WERI-Rb-1 (cell line): ENCODE data around the gene CDH4.

ENCODE experiments used
- DNase-seq: peaks from one replicate; pipeline ENCODE4 v3.0.0-alpha.2; 2020
- H3K27ac ChIP-seq: fragments of 250-450 bp; sonication (Bioruptor Pico); 2 replicates; pipeline ENCODE4 v1.5.1; 2020; ENCODE audit warnings: mild to moderate bottlenecking, moderate library complexity
- H3K27me3 ChIP-seq: fragments of 250-450 bp; sonication (Bioruptor Pico); 2 replicates; pipeline ENCODE4 v1.5.1; 2021; ENCODE audit warnings: mild to moderate bottlenecking, low read depth, moderate library complexity; ENCODE audit not compliant: insufficient read depth, severe bottlenecking
- H3K36me3 ChIP-seq: fragments of 250-450 bp; sonication (Bioruptor Pico); 2 replicates; pipeline ENCODE4 v1.5.1; 2020; ENCODE audit warnings: mild to moderate bottlenecking, moderate library complexity
- H3K4me3 ChIP-seq: 2 replicates; pipeline ENCODE4 v1.5.1; 2011; ENCODE audit warnings: low read depth, mild to moderate bottlenecking, control low read depth, low read length
- H3K9me3 ChIP-seq: fragments of 250-450 bp; sonication (Bioruptor Pico); 2 replicates; pipeline ENCODE4 v1.5.1; 2021; ENCODE audit warnings: mild to moderate bottlenecking, moderate library complexity; ENCODE audit not compliant: severe bottlenecking
- TF ChIP-seq, protein P1 (sequence below): IDR thresholded peaks from 2 replicates; pipeline ENCODE4 v1.5.1; 2011; ENCODE audit warnings: low read depth, mild to moderate bottlenecking, control low read depth, inconsistent platforms, low read length

CDH4 gene

GRCh38 chr20:61340157-61340556 is 88.1 kb downstream of the CDH4 start:
- TF ChIP-seq, protein P1, sequence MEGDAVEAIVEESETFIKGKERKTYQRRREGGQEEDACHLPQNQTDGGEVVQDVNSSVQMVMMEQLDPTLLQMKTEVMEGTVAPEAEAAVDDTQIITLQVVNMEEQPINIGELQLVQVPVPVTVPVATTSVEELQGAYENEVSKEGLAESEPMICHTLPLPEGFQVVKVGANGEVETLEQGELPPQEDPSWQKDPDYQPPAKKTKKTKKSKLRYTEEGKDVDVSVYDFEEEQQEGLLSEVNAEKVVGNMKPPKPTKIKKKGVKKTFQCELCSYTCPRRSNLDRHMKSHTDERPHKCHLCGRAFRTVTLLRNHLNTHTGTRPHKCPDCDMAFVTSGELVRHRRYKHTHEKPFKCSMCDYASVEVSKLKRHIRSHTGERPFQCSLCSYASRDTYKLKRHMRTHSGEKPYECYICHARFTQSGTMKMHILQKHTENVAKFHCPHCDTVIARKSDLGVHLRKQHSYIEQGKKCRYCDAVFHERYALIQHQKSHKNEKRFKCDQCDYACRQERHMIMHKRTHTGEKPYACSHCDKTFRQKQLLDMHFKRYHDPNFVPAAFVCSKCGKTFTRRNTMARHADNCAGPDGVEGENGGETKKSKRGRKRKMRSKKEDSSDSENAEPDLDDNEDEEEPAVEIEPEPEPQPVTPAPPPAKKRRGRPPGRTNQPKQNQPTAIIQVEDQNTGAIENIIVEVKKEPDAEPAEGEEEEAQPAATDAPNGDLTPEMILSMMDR = no peak
- peaks cover 75% of the 10 kb centered on the region for H3K27me3 ChIP-seq

GRCh38 chr20:61341605-61342004 is 89.5 kb downstream of the CDH4 start:
- no peak for DNase-seq
- Histone ChIP-seq H3K36me3 (no peaks in the 10 kb centered on the region), H3K27me3 (peaks cover 77% of the 10 kb centered on the region), H3K9me3 (no peaks in the 10 kb centered on the region), H3K27ac (no peak overlapping the region), H3K4me3 (no peak overlapping the region)
- TF ChIP-seq, protein P1 = no peak

More at GRCh38 chr20:61340157-61340556, 88.1 kb downstream of the CDH4 start:
- no peak overlapping the region for H3K27ac ChIP-seq
- no peak for DNase-seq
- no peaks in the 10 kb centered on the region for H3K36me3 ChIP-seq
- no peak overlapping the region for H3K4me3 ChIP-seq
- H3K9me3 ChIP-seq = no peaks in the 10 kb centered on the region

GRCh38 chr20:61343934-61344333 is 91.9 kb downstream of the CDH4 start:
- TF ChIP-seq, protein P1 = no peak
- no peak for DNase-seq

GRCh38 chr20:61345656-61346055 is 93.6 kb downstream of the CDH4 start:
- TF ChIP-seq, protein P1 = no peak
- Histone ChIP-seq H3K36me3 (no peaks in the 10 kb centered on the region), H3K4me3 (no peak overlapping the region), H3K27ac (no peak overlapping the region), H3K9me3 (no peaks in the 10 kb centered on the region), H3K27me3 (peaks cover 88% of the 10 kb centered on the region)
- no peak for DNase-seq

More at GRCh38 chr20:61343934-61344333, 91.9 kb downstream of the CDH4 start:
- Histone ChIP-seq H3K27ac (no peak overlapping the region), H3K36me3 (no peaks in the 10 kb centered on the region), H3K9me3 (no peaks in the 10 kb centered on the region), H3K27me3 (peaks cover 91% of the 10 kb centered on the region), H3K4me3 (no peak overlapping the region)

- no peak overlapping the region for H3K27ac ChIP-seq
- no peaks in the 10 kb centered on the region for H3K9me3 ChIP-seq
- no peaks in the 10 kb centered on the region for H3K36me3 ChIP-seq
- no peak overlapping the region for H3K4me3 ChIP-seq
- peaks cover 93% of the 10 kb centered on the region for H3K27me3 ChIP-seq
- TF ChIP-seq, protein P1 = no peak
- no peak for DNase-seq
Observed at GRCh38 chr20:61346996-61347395, 94.9 kb downstream of the CDH4 start.

DNA sequence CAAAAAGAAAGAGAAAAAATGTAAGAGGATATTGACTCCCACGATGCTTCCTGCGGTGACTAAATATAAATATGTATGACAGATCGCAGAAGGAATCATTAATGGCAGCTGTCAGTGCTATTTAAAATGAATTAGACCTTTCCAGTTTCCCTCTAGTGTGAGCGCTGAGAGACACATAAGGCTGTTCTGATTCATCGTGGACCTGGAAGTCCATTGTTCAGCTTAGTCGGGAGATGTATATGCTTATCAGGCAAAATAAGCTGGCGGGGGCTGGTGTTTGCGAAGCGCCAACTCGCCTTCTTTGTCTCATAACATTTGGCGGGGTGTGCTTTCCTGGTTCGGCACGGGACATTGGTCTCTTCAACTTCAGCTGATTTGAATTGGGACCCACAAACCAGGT is 95.4 kb downstream of the CDH4 start:
- Histone ChIP-seq H3K27ac (no peak overlapping the region), H3K36me3 (no peaks in the 10 kb centered on the region), H3K4me3 (no peak overlapping the region), H3K27me3 (peaks cover 93% of the 10 kb centered on the region), H3K9me3 (no peaks in the 10 kb centered on the region)
- DNase-seq = no peak
- TF ChIP-seq, protein P1 = no peak
